Measurements from ENCODE around the gene ZNF423.

ZNF423 gene

GRCh38 chr16:49499869-49500610 is 355.9 kb downstream of the ZNF423 start:
- Histone ChIP-seq H3K9ac (ENCODE audit: low read length) (no peak overlapping the region), H3K4me2 (ENCODE audit: low read depth, low read length) (no peak overlapping the region), H3K9me3 (replicated peaks; ENCODE audit: insufficient read depth, low read length) (no peaks in the 10 kb centered on the region), H2AFZ (ENCODE audit: low read length) (no peak overlapping the region), H3F3A (ENCODE audit: insufficient read depth, low read length) (no peaks in the 10 kb centered on the region), H3K9me2 (replicated peaks; ENCODE audit: insufficient read depth, low read length) (no peaks in the 10 kb centered on the region), H3K36me3 (replicated peaks; ENCODE audit: insufficient read depth, low read length) (no peaks in the 10 kb centered on the region), H3K27ac (ENCODE audit: low read length) (no peak overlapping the region), H3K4me3 (ENCODE audit: low read length) (no peak overlapping the region), H3K79me2 (ENCODE audit: low read length) (no peaks in the 10 kb centered on the region), H3K4me1 (ENCODE audit: low read length) (no peaks in the 10 kb centered on the region), H4K20me1 (ENCODE audit: insufficient read depth, low read length) (no peaks in the 10 kb centered on the region), H3K27me3 (replicated peaks; ENCODE audit: insufficient read depth, low read length) (no peaks in the 10 kb centered on the region)
- DNase-seq: no peak
- TF ChIP-seq EZH2 (optimal IDR thresholded peaks at IDR 0.05; ENCODE audit: low read depth, low read length) (no peak), EZH2phosphoT487 (IDR thresholded peaks at IDR 0.05; ENCODE audit: low read length) (no peak)
- TF ChIP-seq, protein P1, sequence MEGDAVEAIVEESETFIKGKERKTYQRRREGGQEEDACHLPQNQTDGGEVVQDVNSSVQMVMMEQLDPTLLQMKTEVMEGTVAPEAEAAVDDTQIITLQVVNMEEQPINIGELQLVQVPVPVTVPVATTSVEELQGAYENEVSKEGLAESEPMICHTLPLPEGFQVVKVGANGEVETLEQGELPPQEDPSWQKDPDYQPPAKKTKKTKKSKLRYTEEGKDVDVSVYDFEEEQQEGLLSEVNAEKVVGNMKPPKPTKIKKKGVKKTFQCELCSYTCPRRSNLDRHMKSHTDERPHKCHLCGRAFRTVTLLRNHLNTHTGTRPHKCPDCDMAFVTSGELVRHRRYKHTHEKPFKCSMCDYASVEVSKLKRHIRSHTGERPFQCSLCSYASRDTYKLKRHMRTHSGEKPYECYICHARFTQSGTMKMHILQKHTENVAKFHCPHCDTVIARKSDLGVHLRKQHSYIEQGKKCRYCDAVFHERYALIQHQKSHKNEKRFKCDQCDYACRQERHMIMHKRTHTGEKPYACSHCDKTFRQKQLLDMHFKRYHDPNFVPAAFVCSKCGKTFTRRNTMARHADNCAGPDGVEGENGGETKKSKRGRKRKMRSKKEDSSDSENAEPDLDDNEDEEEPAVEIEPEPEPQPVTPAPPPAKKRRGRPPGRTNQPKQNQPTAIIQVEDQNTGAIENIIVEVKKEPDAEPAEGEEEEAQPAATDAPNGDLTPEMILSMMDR (IDR thresholded peaks at IDR 0.05; ENCODE audit: low read length): no peak

DNA sequence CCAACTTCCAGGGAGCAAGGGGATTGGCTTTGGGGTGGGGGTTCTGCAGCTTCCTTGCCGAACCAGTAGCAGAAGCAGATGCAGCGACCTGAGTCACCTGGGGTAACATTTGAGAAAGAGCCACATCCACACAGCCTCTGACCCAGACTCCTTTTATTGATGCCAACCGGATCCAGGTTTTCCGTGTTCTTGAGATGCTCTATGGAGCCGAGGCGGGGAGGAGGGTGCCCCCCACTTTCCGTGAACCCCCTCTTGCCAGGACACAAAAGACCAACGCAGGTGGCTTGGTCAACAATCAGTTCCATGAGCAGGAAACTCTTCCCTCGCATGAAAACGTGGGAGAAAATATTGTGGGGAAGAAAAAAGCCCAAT is 356.5 kb downstream of the ZNF423 start:
- Histone ChIP-seq H3K36me3 (replicated peaks; ENCODE audit: insufficient read depth, low read length) (no peaks in the 10 kb centered on the region), H3K9me3 (replicated peaks; ENCODE audit: insufficient read depth, low read length) (no peaks in the 10 kb centered on the region), H3F3A (ENCODE audit: insufficient read depth, low read length) (no peaks in the 10 kb centered on the region), H3K4me1 (ENCODE audit: low read length) (no peaks in the 10 kb centered on the region), H2AFZ (ENCODE audit: low read length) (no peak overlapping the region), H3K27me3 (replicated peaks; ENCODE audit: insufficient read depth, low read length) (no peaks in the 10 kb centered on the region), H3K4me2 (ENCODE audit: low read depth, low read length) (no peak overlapping the region), H3K4me3 (ENCODE audit: low read length) (no peak overlapping the region), H3K9me2 (replicated peaks; ENCODE audit: insufficient read depth, low read length) (no peaks in the 10 kb centered on the region), H3K79me2 (ENCODE audit: low read length) (no peaks in the 10 kb centered on the region), H3K27ac (ENCODE audit: low read length) (no peak overlapping the region), H3K9ac (ENCODE audit: low read length) (no peak overlapping the region), H4K20me1 (ENCODE audit: insufficient read depth, low read length) (no peaks in the 10 kb centered on the region)
- no peak for DNase-seq
- TF ChIP-seq, protein P1 (IDR thresholded peaks at IDR 0.05; ENCODE audit: low read length): no peak
- no peak for TF ChIP-seq EZH2phosphoT487 (IDR thresholded peaks at IDR 0.05; ENCODE audit: low read length)
- no peak for TF ChIP-seq EZH2 (optimal IDR thresholded peaks at IDR 0.05; ENCODE audit: low read depth, low read length)

- Histone ChIP-seq H3K4me2 (ENCODE audit: low read depth, low read length) (no peak overlapping the region), H3K9me2 (replicated peaks; ENCODE audit: insufficient read depth, low read length) (no peaks in the 10 kb centered on the region), H3K4me1 (ENCODE audit: low read length) (no peaks in the 10 kb centered on the region), H3F3A (ENCODE audit: insufficient read depth, low read length) (no peaks in the 10 kb centered on the region), H3K27me3 (replicated peaks; ENCODE audit: insufficient read depth, low read length) (no peaks in the 10 kb centered on the region), H3K4me3 (ENCODE audit: low read length) (no peak overlapping the region), H4K20me1 (ENCODE audit: insufficient read depth, low read length) (no peaks in the 10 kb centered on the region), H3K36me3 (replicated peaks; ENCODE audit: insufficient read depth, low read length) (no peaks in the 10 kb centered on the region), H3K27ac (ENCODE audit: low read length) (no peak overlapping the region), H3K9ac (ENCODE audit: low read length) (no peak overlapping the region), H2AFZ (ENCODE audit: low read length) (no peak overlapping the region), H3K79me2 (ENCODE audit: low read length) (no peaks in the 10 kb centered on the region), H3K9me3 (replicated peaks; ENCODE audit: insufficient read depth, low read length) (no peaks in the 10 kb centered on the region)
- TF ChIP-seq EZH2 (optimal IDR thresholded peaks at IDR 0.05; ENCODE audit: low read depth, low read length): no peak
- TF ChIP-seq EZH2phosphoT487 (IDR thresholded peaks at IDR 0.05; ENCODE audit: low read length): no peak
- TF ChIP-seq, protein P1 (IDR thresholded peaks at IDR 0.05; ENCODE audit: low read length): no peak
- DNase-seq: no peak
Observed at GRCh38 chr16:49498666-49499413, 357.1 kb downstream of the ZNF423 start.

Data from MM.1S (cell line).